Adipocyte (in vitro differentiated cells): ENCODE data around the gene SPINDOC.
A peak's percentile ranks its signal among the peaks of the same experiment; 100 is the strongest.

Source experiments
- DNase-seq: peaks from one replicate; pipeline ENCODE4 v3.0.0-alpha.2; 2015; ENCODE audit warnings: low read depth
- H3K27me3 ChIP-seq: replicated peaks from 2 replicates; pipeline ENCODE4 v1.7.0; 2013; ENCODE audit warnings: mild to moderate bottlenecking, low read length, moderate library complexity; ENCODE audit not compliant: control insufficient read depth, insufficient read depth
- H3K36me3 ChIP-seq: 2 replicates; pipeline ENCODE4 v1.7.0; 2013; ENCODE audit warnings: low read length, mild to moderate bottlenecking, moderate library complexity; ENCODE audit not compliant: control insufficient read depth, insufficient read depth, severe bottlenecking
- H3K4me1 ChIP-seq: 2 replicates; pipeline ENCODE4 v1.7.0; 2013; ENCODE audit warnings: mild to moderate bottlenecking, low read length, moderate library complexity; ENCODE audit not compliant: control insufficient read depth, insufficient read depth
- H3K4me3 ChIP-seq: 2 replicates; pipeline ENCODE4 v1.7.0; 2013; ENCODE audit warnings: mild to moderate bottlenecking, low read length, moderate library complexity
- H3K9ac ChIP-seq: 2 replicates; pipeline ENCODE4 v1.7.0; 2013; ENCODE audit warnings: mild to moderate bottlenecking, low read length, moderate library complexity
- H3K9me3 ChIP-seq: 2 replicates; pipeline ENCODE4 v1.7.0; 2013; ENCODE audit warnings: mild to moderate bottlenecking, low read length, moderate library complexity; ENCODE audit not compliant: control insufficient read depth

SPINDOC gene

GRCh38 chr11:63866211-63866610, 53.0 kb downstream of the SPINDOC start:
- H3K4me3 ChIP-seq: no peak overlapping the region
- DNase-seq: peak; percentile 58

GRCh38 chr11:63867511-63867910, 54.3 kb downstream of the SPINDOC start:
- no peaks in the 10 kb centered on the region for H3K9me3 ChIP-seq
- no peaks in the 10 kb centered on the region for H3K27me3 ChIP-seq
- DNase-seq: no peak
- no peak overlapping the region for H3K9ac ChIP-seq
- peaks cover 56% of the 10 kb centered on the region for H3K4me1 ChIP-seq
- no peak overlapping the region for H3K4me3 ChIP-seq
- peaks cover 7% of the 10 kb centered on the region for H3K36me3 ChIP-seq

More at GRCh38 chr11:63866211-63866610, 53.0 kb downstream of the SPINDOC start:
- peaks cover 12% of the 10 kb centered on the region for H3K36me3 ChIP-seq
- H3K4me1 ChIP-seq: peaks cover 46% of the 10 kb centered on the region
- H3K27me3 ChIP-seq: no peaks in the 10 kb centered on the region
- no peaks in the 10 kb centered on the region for H3K9me3 ChIP-seq
- H3K9ac ChIP-seq: peak overlapping the region; percentile 1

GRCh38 chr11:63868399-63869064, 55.3 kb downstream of the SPINDOC start:
- Histone ChIP-seq H3K4me3 (no peak overlapping the region), H3K9ac (no peak overlapping the region), H3K9me3 (no peaks in the 10 kb centered on the region), H3K36me3 (peaks cover 7% of the 10 kb centered on the region), H3K27me3 (no peaks in the 10 kb centered on the region), H3K4me1 (peaks cover 59% of the 10 kb centered on the region)
- no peak for DNase-seq

- H3K27me3 ChIP-seq: no peaks in the 10 kb centered on the region
- no peak overlapping the region for H3K9ac ChIP-seq
- DNase-seq: no peak
- H3K36me3 ChIP-seq: peaks cover 7% of the 10 kb centered on the region
- H3K4me3 ChIP-seq: no peak overlapping the region
- H3K4me1 ChIP-seq: peaks cover 63% of the 10 kb centered on the region
- H3K9me3 ChIP-seq: no peaks in the 10 kb centered on the region
Measured at GRCh38 chr11:63869171-63869591, 55.9 kb downstream of the SPINDOC start.

GRCh38 chr11:63869683-63870082, 56.4 kb downstream of the SPINDOC start:
- Histone ChIP-seq H3K27me3 (no peaks in the 10 kb centered on the region), H3K4me3 (no peak overlapping the region), H3K9me3 (no peaks in the 10 kb centered on the region), H3K4me1 (peaks cover 68% of the 10 kb centered on the region), H3K36me3 (peaks cover 7% of the 10 kb centered on the region), H3K9ac (peak overlapping the region; percentile 58)
- no peak for DNase-seq

GRCh38 chr11:63870351-63871140, 57.3 kb downstream of the SPINDOC start:
- H3K9ac ChIP-seq: peak overlapping the region; percentile 58
- H3K9me3 ChIP-seq: no peaks in the 10 kb centered on the region
- no peak for DNase-seq
- no peaks in the 10 kb centered on the region for H3K27me3 ChIP-seq
- H3K4me3 ChIP-seq: no peak overlapping the region
- H3K36me3 ChIP-seq: peaks cover 8% of the 10 kb centered on the region
- peaks cover 66% of the 10 kb centered on the region for H3K4me1 ChIP-seq

- H3K27me3 ChIP-seq: no peaks in the 10 kb centered on the region
- H3K9me3 ChIP-seq: no peaks in the 10 kb centered on the region
- peak overlapping the region; percentile 17 for H3K4me3 ChIP-seq
- peaks cover 9% of the 10 kb centered on the region for H3K36me3 ChIP-seq
- H3K4me1 ChIP-seq: peaks cover 50% of the 10 kb centered on the region
- DNase-seq: peak; percentile 90
- H3K9ac ChIP-seq: peak overlapping the region; percentile 57
Measured at GRCh38 chr11:63871962-63872799, 58.9 kb downstream of the SPINDOC start.

- Histone ChIP-seq H3K27me3 (no peaks in the 10 kb centered on the region), H3K9ac (peak overlapping the region; percentile 57), H3K9me3 (no peaks in the 10 kb centered on the region), H3K4me3 (peak overlapping the region; percentile 17), H3K4me1 (peaks cover 50% of the 10 kb centered on the region), H3K36me3 (peaks cover 6% of the 10 kb centered on the region)
- DNase-seq: no peak
Measured at GRCh38 chr11:63872800-63873197, 59.5 kb downstream of the SPINDOC start.

- H3K4me3 ChIP-seq: no peak overlapping the region
- H3K9ac ChIP-seq: peak overlapping the region; percentile 57
- peaks cover 50% of the 10 kb centered on the region for H3K4me1 ChIP-seq
- peaks cover 6% of the 10 kb centered on the region for H3K36me3 ChIP-seq
- no peaks in the 10 kb centered on the region for H3K27me3 ChIP-seq
- H3K9me3 ChIP-seq: no peaks in the 10 kb centered on the region
- DNase-seq: no peak
Measured at GRCh38 chr11:63873311-63873710, 60.1 kb downstream of the SPINDOC start.

GRCh38 chr11:63874511-63874910, 61.3 kb downstream of the SPINDOC start:
- Histone ChIP-seq H3K36me3 (peaks cover 6% of the 10 kb centered on the region), H3K9me3 (no peaks in the 10 kb centered on the region)
- DNase-seq: no peak

More at GRCh38 chr11:63874511-63874910, 61.3 kb downstream of the SPINDOC start:
- Histone ChIP-seq H3K4me1 (peaks cover 56% of the 10 kb centered on the region), H3K4me3 (no peak overlapping the region), H3K9ac (no peak overlapping the region), H3K27me3 (no peaks in the 10 kb centered on the region)
